Spleen (tissue), 13 donors: ENCODE measurements around the gene FOS. TPM values are rescaled to one million over a fixed set of nuclear protein-coding genes. Genes with fewer than 3 reads are reported as not detected.

Experiments used
- DNase-seq: peaks from one replicate; pipeline ENCODE4 v3.0.0-alpha.2; 2020
- H3K27ac ChIP-seq, 8 donors: fragments of 200-600 bp; sonication (generic) in 7 of 8; 1 replicate in 4 of 8; 2 replicates in 4 of 8; pipeline versions ENCODE4 v1.5.0 to v1.8.0; 2016 to 2021; ENCODE audit warnings: inconsistent platforms in 4 of 8, mild to moderate bottlenecking in 4 of 8, moderate library complexity in 1 of 8
- H3K27me3 ChIP-seq, 7 donors: fragments of 200-600 bp; sonication (generic) in 6 of 7; replicated peaks in 1 of 7; 1 replicate in 4 of 7; 2 replicates in 3 of 7; pipeline versions ENCODE4 v1.5.0 to v1.8.0; 2016 to 2021; ENCODE audit warnings: inconsistent platforms in 3 of 7, mild to moderate bottlenecking in 1 of 7
- H3K36me3 ChIP-seq, 6 donors: fragments of 200-600 bp; sonication (generic) in 5 of 6; 1 replicate in 4 of 6; 2 replicates in 2 of 6; pipeline versions ENCODE4 v1.5.0 to v1.8.0; 2016 to 2021; ENCODE audit warnings: inconsistent platforms in 2 of 6
- H3K4me1 ChIP-seq, 6 donors: fragments of 200-600 bp; sonication (generic) in 5 of 6; 1 replicate in 3 of 6; 2 replicates in 3 of 6; pipeline versions ENCODE4 v1.5.0 to v1.8.0; 2016 to 2021; ENCODE audit warnings: inconsistent platforms in 3 of 6
- H3K4me3 ChIP-seq, 8 donors: fragments of 200-600 bp; sonication (generic) in 7 of 8; 1 replicate in 4 of 8; 2 replicates in 4 of 8; pipeline versions ENCODE4 v1.5.0 to v1.8.0; 2016 to 2021; ENCODE audit warnings: inconsistent platforms in 4 of 8, mild to moderate bottlenecking in 4 of 8, moderate library complexity in 2 of 8
- H3K9me3 ChIP-seq, 8 donors: fragments of 200-600 bp; sonication (generic) in 7 of 8; 1 replicate in 4 of 8; 2 replicates in 4 of 8; pipeline versions ENCODE4 v1.5.0 to v1.8.0; 2016 to 2021; ENCODE audit warnings: inconsistent platforms in 4 of 8
- POLR2A ChIP-seq, 3 donors: fragments of 450-650 bp; IDR thresholded peaks; one replicate each; pipeline ENCODE4 v1.5.1; 2017; ENCODE audit warnings: antibody characterized with exemption in 3 of 3, mild to moderate bottlenecking in 1 of 3
- POLR2AphosphoS5 ChIP-seq, 3 donors: sonication (generic); formaldehyde crosslinking; IDR thresholded peaks; one replicate each; pipeline ENCODE4 v1.5.1; 2017; ENCODE audit warnings: antibody characterized with exemption in 3 of 3
- WGBS, 5 donors: extraction: QIAGEN DNeasy Blood & Tissue Kit in 3 of 5; methylation state at CpG; one replicate each; pipeline versions ENCODE4 v1.1.5 to v1.1.7; 2013 to 2018; 5-methylcytosine and 5-hydroxymethylcytosine counted together
- intact Hi-C: fragments of 100-400 bp; cut with DNase I; formaldehyde crosslinking; loops from one replicate; pipeline ENCODE4 v1.15.0; 2023; ENCODE audit warnings: low total_unique reads
- long read RNA-seq, 2 donors: transcript quantifications; one replicate each; lab custom pipeline, GENCODE V29; 2026
- polyA plus RNA-seq, 3 donors: library from polyadenylated mRNA; stranded (reverse); fragments of 200-250 nt; gene quantifications; one replicate each; pipeline ENCODE4 v1.2.1, GENCODE V29; 2013
- total RNA-seq, 7 donors: library from RNA; depleted of rRNA in 3 of 7; stranded (reverse); fragments of >200 nt in 3 of 7; fragmentation: NEBNext Ultra II Directional in 4 of 7; extraction: Animal tissue kit (Norgen Biotek cat#: 25700) in 4 of 7; gene quantifications; one replicate each; pipeline versions ENCODE4 v1.1.0 to v1.2.1, GENCODE V29; 2016 to 2021
- TF ChIP-seq, protein P1 (sequence below), 11 experiments: fragments of 200-600 bp in 7 of 11; fragments of 450-650 bp in 4 of 11; sonication (generic) in 4 of 11; IDR thresholded peaks in 8 of 11; conservative IDR thresholded peaks in 3 of 11; 1 replicate in 7 of 11; 2 replicates in 4 of 11; pipeline versions ENCODE4 v1.4.0 to v1.8.0; 2016 to 2021; ENCODE audit warnings: antibody characterized with exemption in 11 of 11, inconsistent platforms in 4 of 11, mild to moderate bottlenecking in 1 of 11
- donor health status: healthy with polysubstance abuse.
- donor health status: DM: no; HTN: no; CAD: no; lungs with moderate emphysema.
- donor health status: DM: no; HTN: no; CAD: no.
- donor health status: Bipolar disorder and iron deficiency.
- donor health status: healthy.
- donor health status: DM: no; HTN: no; CAD: no.
- donor health status: DM: yes; HTN: yes; CAD: no.

Gene FOS
- 100 to 1,000 TPM in 5 of 7 donors, 10 to 100 TPM in 2; 46.0 to 414 (median 192) TPM for total RNA-seq
- polyA plus RNA-seq: 10 to 100 TPM; 18.8 to 32.9 (median 20.2) TPM
- long read RNA-seq, donor 1, transcript FOS-205 (3 exons, 629 nt): minor isoform, 16 of 305 reads
- long read RNA-seq, donor 1, transcript FOS-208 (3 exons, 1,496 nt): minor isoform, 33 of 305 reads
- long read RNA-seq, donor 1, transcript FOS-206 (2 exons, 1,280 nt): minor isoform, 28 of 305 reads
- long read RNA-seq, donor 1, transcript FOS-201 (4 exons, 2,158 nt): major isoform, 202 of 305 reads
- long read RNA-seq, donor 1, partial matches to known transcripts: 5 of 305 reads
- long read RNA-seq, donor 1, other reads (novel, unspliced or antisense): 8 of 305 reads
- long read RNA-seq, donor 2, transcript FOS-206 (2 exons, 1,280 nt): minor isoform, 15 of 128 reads
- long read RNA-seq, donor 2, transcript FOS-201 (4 exons, 2,158 nt): major isoform, 78 of 128 reads
- long read RNA-seq, donor 2, transcript FOS-208 (3 exons, 1,496 nt): minor isoform, 19 of 128 reads
- long read RNA-seq, donor 2, transcript FOS-205 (3 exons, 629 nt): minor isoform, 12 of 128 reads
- long read RNA-seq, donor 2, partial matches to known transcripts: 0 of 128 reads
- long read RNA-seq, donor 2, other reads (novel, unspliced or antisense): 0 of 128 reads

DNA sequence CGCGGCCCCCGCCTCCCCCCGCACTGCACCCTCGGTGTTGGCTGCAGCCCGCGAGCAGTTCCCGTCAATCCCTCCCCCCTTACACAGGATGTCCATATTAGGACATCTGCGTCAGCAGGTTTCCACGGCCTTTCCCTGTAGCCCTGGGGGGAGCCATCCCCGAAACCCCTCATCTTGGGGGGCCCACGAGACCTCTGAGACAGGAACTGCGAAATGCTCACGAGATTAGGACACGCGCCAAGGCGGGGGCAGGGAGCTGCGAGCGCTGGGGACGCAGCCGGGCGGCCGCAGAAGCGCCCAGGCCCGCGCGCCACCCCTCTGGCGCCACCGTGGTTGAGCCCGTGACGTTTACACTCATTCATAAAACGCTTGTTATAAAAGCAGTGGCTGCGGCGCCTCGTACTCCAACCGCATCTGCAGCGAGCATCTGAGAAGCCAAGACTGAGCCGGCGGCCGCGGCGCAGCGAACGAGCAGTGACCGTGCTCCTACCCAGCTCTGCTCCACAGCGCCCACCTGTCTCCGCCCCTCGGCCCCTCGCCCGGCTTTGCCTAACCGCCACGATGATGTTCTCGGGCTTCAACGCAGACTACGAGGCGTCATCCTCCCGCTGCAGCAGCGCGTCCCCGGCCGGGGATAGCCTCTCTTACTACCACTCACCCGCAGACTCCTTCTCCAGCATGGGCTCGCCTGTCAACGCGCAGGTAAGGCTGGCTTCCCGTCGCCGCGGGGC is at the start of gene FOS:
FOS (plus strand) TSS at position 407 of the 731 bp plus-strand sequence; CDS start at position 562, 155 bp downstream.
- TF ChIP-seq POLR2A (IDR thresholded peaks at IDR 0.05) (peak; percentile 87 to 96 (median 93)), POLR2AphosphoS5 (IDR thresholded peaks at IDR 0.05) (peak; percentile 99 to 100 (median 100))
- TF ChIP-seq, protein P1, sequence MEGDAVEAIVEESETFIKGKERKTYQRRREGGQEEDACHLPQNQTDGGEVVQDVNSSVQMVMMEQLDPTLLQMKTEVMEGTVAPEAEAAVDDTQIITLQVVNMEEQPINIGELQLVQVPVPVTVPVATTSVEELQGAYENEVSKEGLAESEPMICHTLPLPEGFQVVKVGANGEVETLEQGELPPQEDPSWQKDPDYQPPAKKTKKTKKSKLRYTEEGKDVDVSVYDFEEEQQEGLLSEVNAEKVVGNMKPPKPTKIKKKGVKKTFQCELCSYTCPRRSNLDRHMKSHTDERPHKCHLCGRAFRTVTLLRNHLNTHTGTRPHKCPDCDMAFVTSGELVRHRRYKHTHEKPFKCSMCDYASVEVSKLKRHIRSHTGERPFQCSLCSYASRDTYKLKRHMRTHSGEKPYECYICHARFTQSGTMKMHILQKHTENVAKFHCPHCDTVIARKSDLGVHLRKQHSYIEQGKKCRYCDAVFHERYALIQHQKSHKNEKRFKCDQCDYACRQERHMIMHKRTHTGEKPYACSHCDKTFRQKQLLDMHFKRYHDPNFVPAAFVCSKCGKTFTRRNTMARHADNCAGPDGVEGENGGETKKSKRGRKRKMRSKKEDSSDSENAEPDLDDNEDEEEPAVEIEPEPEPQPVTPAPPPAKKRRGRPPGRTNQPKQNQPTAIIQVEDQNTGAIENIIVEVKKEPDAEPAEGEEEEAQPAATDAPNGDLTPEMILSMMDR (IDR thresholded peaks at IDR 0.05 in 8 of 11, conservative IDR thresholded peaks at IDR 0.05 in 3 of 11): peak in 2 of 11 experiments; percentile 11 to 20
- peaks cover 29 to 95% (median 65%) of the 10 kb centered on the region in 6 donors for H3K4me1 ChIP-seq
- H3K27ac ChIP-seq: peak within 1 kb of the TSS; percentile 87 to 99 (median 96)
- peak; percentile 96 for DNase-seq
- peaks cover 0 to 41% (median 8%) of the 10 kb centered on the region in 7 donors for H3K27me3 ChIP-seq
- H3K4me3 ChIP-seq: peak within 1 kb of the TSS; percentile 54 to 81 (median 64)
- intact Hi-C loops: no loop called here
- H3K9me3 ChIP-seq: no peaks in the 10 kb centered on the region
- 0 to 1% (median 0%) methylated on average over 12 to 69 of the region's 69 CpGs for WGBS, 5 donors
- H3K36me3 ChIP-seq: peaks cover 0 to 27% (median 10%) of the 10 kb centered on the region in 6 donors

DNA sequence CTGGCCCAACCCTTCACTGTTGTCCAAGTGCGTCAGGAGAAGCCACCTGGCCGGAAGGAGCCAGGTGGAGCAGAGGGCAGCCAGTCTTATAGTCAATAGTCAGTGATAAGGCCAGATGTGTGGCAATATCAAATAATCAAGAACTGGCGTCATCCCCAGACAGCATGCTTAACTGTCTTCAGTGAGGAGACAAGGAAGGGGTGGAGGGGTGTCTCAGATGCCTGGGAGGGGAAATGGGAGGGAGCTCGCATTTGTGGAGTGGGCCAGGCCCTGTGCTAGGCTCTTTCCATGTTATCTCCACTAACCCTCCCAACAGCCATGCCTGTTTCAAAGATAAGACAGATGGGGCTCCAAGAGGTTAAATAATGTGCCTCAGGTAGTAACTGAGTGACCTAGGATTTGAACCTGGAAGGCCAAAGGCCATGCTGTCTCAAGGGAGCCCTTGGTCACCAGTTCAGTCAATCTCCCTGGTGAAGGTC is 48.9 kb upstream of the FOS start:
- no peaks in the 10 kb centered on the region for H3K9me3 ChIP-seq
- no peak overlapping the region for H3K4me3 ChIP-seq
- no peaks in the 10 kb centered on the region for H3K27me3 ChIP-seq
- H3K4me1 ChIP-seq: peaks cover 15 to 76% (median 45%) of the 10 kb centered on the region in 6 donors
- H3K27ac ChIP-seq: peak overlapping the region in 5 of 8 donors; percentile 12 to 79 (median 67)
- intact Hi-C loops: loop anchor here (10.0 kb wide), 1 partner anchor 65 kb away; no protein-coding TSS in a partner anchor
- no peak for DNase-seq
- no peaks in the 10 kb centered on the region for H3K36me3 ChIP-seq
- TF ChIP-seq, protein P1 (IDR thresholded peaks at IDR 0.05 in 8 of 11, conservative IDR thresholded peaks at IDR 0.05 in 3 of 11): no peak
- no peak for TF ChIP-seq POLR2AphosphoS5 (IDR thresholded peaks at IDR 0.05)
- TF ChIP-seq POLR2A (IDR thresholded peaks at IDR 0.05): no peak
- WGBS, 5 donors: 86 to 93% (median 87%) methylated on average over 4 of the region's 4 CpGs

DNA sequence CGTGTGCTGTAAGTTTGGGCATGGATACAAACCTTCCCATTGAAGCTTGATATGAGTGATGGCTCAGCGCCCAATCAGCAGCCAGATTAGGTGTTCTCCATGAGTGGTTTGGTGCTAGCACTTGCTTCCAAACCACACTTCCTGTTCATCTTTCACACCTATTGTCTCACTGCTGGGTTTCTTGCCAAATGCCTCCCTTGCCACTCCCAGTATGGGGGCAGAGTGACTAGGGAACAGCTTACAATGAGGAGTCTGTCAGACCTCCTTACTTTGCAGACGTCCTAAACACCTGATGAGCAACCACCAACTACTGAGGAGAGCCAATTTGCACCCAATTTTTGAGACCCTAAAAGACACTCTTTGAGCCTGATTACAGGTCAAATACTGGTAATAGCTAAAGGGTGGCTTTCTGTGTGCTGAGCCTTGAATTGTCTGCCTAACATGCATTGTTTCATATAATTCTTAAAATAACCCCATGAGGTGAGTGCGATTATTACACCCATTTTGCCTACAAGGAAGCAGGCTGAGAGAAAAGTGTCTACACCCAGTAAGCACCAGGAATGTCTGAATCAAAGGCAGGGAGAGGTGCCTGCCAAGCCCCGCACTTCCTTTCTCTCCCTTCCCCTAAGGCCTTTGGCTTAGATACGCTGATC is 48.4 kb upstream of the FOS start:
- WGBS, 5 donors: 49 to 67% (median 60%) methylated on average over 6 of the region's 6 CpGs
- H3K27ac ChIP-seq: peak overlapping the region in 7 of 8 donors; percentile 12 to 79 (median 61)

More for the DNA sequence above, 48.4 kb upstream of the FOS start:
- TF ChIP-seq POLR2A (IDR thresholded peaks at IDR 0.05) (no peak), POLR2AphosphoS5 (IDR thresholded peaks at IDR 0.05) (peak in 1 of 3 donors; percentile 46)
- TF ChIP-seq, protein P1 (IDR thresholded peaks at IDR 0.05 in 8 of 11, conservative IDR thresholded peaks at IDR 0.05 in 3 of 11): peak in 4 of 11 experiments; percentile 16 to 40 (median 27)
- no peak overlapping the region for H3K4me3 ChIP-seq
- intact Hi-C loops: loop anchor here (10.0 kb wide), 1 partner anchor 65 kb away; no protein-coding TSS in a partner anchor
- H3K9me3 ChIP-seq: no peaks in the 10 kb centered on the region
- peak; percentile 87 for DNase-seq
- peaks cover 15 to 80% (median 48%) of the 10 kb centered on the region in 6 donors for H3K4me1 ChIP-seq
- no peaks in the 10 kb centered on the region for H3K27me3 ChIP-seq
- H3K36me3 ChIP-seq: no peaks in the 10 kb centered on the region
